HG03558 (cell line): Measurements from ENCODE around the gene EPHA6.
"Not testable (repeated sequence)": the region's sequence is repeated elsewhere in the genome, so short reads cannot be mapped to it uniquely, and the experiment has no call there.

Source experiments
- ATAC-seq: cut with Tn5 transposase; IDR thresholded peaks from one replicate; pipeline ENCODE4 v1.9.1; 2021; ENCODE audit warnings: moderate number of reproducible peaks; ENCODE audit not compliant: unreplicated experiment; ENCODE audit errors: extremely low read depth

The EPHA6 gene

GRCh38 chr3:97009427-97010019 is 195.1 kb downstream of the EPHA6 start:
- ATAC-seq, result no peak

- ATAC-seq, result no peak
These were observed 196.7 kb downstream of the EPHA6 start for GRCh38 chr3:97010881-97011657.

- ATAC-seq, result no peak
These were observed 207.4 kb downstream of the EPHA6 start for GRCh38 chr3:97021778-97022177.

GRCh38 chr3:97025612-97026011 is 211.2 kb downstream of the EPHA6 start:
- ATAC-seq, result not testable (repeated sequence)

DNA sequence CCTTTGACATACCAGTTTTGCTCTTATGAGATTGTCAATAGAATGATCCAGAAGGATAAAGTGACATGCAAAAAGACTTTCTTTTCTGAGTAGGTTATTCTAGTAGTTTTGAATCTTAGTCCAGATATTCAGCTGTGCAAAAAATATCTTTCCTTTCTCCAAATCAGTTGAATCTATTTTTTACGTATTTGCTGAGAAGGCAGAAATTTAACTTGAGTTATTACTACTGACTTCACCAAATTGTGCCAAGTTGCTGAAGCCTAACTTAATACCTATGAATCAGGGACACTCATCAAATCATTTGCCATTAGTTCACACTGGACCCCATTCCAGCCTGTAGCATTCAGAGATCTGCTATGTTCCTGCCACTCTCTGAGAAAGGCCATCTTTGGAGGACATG is 215.6 kb downstream of the EPHA6 start:
- no peak for ATAC-seq

- ATAC-seq, result no peak
These were observed 223.0 kb downstream of the EPHA6 start for GRCh38 chr3:97037294-97037943.

DNA sequence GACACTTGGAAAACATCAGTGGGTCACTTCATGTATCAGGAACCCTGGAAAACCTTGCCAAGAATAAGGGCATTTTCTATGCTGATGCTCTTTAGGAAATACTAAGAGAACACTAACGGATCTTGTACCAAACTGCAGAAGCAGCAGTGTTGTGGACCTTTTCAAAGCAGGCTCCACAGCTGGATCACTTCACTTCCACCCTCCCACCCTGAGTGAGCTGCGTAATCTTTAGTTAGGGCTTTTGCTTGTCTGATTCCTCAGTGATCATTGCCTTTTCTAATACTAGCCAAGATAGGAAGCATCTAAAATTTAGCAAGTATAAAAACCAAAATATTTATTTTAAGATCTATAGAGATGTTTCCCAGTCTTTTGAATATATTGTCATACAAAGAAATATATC is 229.0 kb downstream of the EPHA6 start:
- no peak for ATAC-seq

DNA sequence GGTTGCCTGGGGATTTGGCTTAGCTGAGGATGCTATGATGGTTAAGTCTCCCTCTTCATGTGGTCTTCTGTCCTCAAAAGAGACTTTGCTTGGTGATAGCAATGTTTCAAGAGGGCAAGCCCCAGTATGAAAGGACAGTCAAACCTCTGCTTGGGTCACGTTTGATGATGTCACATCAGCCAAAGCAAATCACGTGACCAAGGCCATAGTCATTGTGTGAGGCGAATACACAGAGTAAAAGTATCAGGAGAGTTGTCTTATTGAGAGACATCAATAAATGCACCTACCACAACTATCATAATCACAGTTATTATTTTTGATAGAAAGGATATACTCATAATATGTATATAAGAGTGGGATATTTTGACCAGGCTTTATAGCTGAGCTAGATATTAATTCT is 243.0 kb downstream of the EPHA6 start:
- ATAC-seq, result no peak

- no peak for ATAC-seq
These were observed 244.8 kb downstream of the EPHA6 start for GRCh38 chr3:97059168-97059567.

- no peak for ATAC-seq
These were observed 252.1 kb downstream of the EPHA6 start for GRCh38 chr3:97066531-97066930.

- no peak for ATAC-seq
These were observed 255.9 kb downstream of the EPHA6 start for GRCh38 chr3:97070302-97070701.

DNA sequence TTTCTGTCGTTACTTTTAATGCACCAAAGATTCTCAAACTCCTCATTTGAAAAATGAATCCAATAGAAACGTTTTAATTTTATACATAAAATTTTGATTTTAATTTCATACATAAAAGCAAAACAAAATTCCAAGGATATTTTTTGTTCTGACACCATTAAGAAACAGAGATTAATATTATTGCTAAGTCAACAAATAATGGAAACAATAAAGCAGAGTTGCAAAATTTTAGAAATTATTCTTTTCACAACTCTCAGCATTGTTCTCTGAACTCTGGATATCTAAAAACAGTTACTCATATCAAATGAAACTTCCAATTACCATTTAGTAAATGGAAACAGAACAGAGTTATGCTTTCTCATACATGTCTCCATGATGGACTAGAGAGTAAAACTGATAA is 260.2 kb downstream of the EPHA6 start:
- ATAC-seq, result no peak

DNA sequence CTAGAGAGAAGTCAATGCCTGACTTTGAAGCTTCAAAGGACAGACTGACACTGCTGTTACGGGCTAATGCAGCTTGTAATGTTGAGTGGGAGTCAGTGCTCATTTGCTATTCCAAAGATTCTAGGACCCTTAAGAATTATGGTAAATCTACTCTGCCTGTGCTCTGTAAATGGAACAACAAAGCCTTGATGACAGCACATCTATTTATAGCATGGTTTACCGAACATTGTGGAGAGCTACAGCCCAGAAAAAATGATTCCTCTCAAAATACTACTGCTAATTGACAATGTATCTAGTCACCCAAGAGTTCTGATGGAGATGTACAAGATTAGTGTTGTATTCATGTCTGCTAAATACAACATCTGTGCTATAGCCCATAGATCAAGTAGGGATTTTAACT is 262.3 kb downstream of the EPHA6 start:
- ATAC-seq, result no peak

GRCh38 chr3:97089621-97090020 is 275.2 kb downstream of the EPHA6 start:
- ATAC-seq, result no peak

GRCh38 chr3:97102641-97103040 is 288.2 kb downstream of the EPHA6 start:
- no peak for ATAC-seq

DNA sequence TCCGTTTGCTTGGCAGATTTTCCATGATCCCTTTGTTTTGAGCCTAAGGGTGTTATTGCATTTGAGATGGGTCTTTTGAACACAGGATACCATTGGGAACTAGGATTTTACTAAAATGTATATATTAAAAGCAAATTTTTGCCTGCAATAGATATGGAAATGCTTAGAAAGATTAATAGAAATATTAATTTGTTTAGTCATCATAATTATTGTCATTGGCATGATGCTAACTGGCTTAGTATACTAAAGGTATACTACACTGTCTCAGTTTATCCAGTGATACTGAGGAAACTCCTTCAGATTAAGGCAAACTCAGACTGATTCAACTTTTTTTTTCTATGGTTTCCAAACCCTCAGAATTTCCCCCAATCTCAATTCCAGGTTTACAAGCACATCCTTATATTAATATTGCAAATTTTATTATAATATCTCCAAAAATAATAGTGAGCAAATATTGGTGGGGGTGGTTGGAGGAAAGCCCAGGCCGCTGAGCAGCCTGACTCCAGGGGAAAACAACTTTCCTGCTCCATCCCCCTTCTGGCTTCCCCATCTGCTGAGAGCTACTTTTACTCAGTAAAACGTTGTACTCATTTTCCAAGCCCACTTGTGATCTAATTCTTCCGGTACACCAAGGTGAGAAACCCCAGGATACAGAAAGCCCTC is 291.7 kb downstream of the EPHA6 start:
- no peak for ATAC-seq

- ATAC-seq, result no peak
These were observed 292.2 kb downstream of the EPHA6 start for GRCh38 chr3:97106652-97106989.

DNA sequence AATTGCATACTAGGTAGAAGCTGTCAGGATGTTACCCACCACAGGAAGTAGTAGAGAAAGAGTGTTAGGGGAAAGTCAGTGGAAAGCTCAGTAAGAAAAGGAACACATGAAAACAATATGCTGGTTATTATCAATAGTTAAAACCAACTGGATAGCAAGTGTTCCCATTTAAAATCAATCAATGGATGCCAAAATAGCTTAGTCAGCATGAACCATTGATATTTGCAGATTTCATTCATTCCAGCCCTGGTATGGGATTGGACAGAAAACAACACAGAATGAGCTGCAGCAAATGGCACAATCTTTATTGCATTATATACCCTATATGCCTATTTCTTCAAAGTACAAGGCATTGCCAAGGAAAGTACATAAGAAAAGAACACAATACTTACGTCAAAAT is 293.7 kb downstream of the EPHA6 start:
- ATAC-seq, result no peak

DNA sequence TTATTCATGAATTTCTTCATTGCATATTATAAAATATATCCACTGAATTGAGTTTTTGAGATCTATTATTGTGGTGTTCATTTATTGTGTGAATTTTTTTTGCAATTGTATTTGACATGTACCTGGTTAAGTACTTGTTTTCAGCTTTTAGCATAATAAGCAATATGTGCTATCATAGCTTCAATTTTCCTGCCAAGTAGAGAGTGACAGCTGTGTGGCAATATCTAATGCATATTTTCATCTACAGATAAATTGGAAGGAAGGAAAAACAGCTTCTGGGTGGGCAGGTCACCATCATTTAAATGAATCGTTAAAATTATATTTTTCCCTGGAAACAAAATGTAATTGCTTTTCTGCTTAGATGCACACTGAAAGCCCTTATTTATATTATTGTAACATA is 296.9 kb downstream of the EPHA6 start:
- ATAC-seq, result no peak

DNA sequence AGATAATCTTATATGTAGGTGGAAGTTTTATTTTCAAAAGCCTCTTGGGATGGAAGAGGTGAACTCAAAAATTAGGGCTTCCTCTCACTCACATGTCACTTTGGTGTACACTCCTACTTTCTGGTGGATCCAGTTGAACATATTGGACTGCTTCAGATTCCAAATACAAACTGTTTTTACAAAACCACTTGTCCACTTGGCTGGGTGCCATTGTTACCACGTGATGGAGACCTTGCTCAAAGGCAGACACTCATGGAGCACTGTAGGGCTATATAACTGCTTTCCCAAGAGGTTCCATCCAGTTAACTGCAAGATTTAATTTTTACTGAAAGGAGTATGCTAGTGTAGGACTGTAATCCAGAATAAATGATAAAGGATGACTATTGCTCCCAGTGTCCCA is 307.0 kb downstream of the EPHA6 start:
- no peak for ATAC-seq

GRCh38 chr3:97125902-97126499 is 311.6 kb downstream of the EPHA6 start:
- ATAC-seq, result no peak
